ENCODE measurements around the gene NT5C1B.

The NT5C1B gene

DNA sequence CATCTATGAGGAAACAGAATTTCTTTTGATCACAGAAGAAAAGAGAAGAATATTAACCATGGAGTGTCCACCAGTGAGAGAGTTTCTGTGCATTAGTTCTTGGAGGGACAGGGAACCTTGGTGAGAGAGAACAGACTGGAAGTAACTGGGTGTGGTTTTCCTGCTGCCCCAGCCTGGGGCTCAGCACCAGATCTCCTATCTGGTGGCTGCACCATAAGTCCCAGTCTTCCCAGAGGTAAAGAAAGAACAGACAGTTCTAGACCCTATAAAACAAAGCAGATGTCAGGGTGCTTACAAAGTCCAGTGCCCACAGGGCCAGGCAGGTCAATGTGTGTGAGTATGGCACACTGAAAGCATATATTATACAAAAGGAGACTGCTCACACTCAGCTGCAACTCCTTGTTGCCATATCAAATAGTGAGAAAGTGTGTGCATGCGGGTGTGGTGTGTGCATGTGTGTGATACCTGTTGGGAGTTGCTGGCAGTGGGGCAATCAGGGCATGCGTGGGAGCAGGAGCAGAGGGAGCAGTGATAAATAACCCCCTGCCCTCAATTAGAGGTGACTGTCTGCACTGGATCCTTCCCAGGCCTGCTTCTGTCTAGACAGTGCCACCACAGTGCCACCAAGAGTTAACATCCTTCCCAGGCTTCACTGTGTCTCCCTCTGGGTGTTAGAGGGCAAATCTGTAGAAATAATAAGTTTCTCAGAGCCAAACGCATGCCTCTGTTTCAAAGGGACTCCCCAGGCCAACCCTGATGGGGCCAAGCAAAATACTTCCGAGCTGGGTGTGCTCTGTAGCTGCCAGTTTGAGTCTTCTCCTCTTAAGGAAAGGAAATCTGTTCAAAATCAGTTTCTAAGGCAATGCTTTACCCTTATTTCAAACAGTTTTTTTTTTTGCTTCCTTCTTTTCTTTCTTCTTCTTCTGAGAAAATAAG is 74.6 kb downstream of the NT5C1B start:
- DNase-seq (ENCODE audit: low read depth in 2 of 2): no peak

Measured in stimulated activated CD4-positive, alpha-beta T cell treated with anti-CD3 and anti-CD28 coated beads, Interleukin-1b, Interleukin-23, amount 100 ng/mL, for 1 hour (primary cell).